Measurements from ENCODE around the gene ATP6V1A. TPM values are rescaled to one million over a fixed set of nuclear protein-coding genes. Genes with fewer than 3 reads are reported as not detected.

The ATP6V1A gene
- polyA plus RNA-seq, 1 experiment, result 83.0 TPM

- Histone ChIP-seq H3K4me3 (ENCODE audit: low read depth, low read length) (no peak overlapping the region), H3K9me3 (ENCODE audit: control insufficient read depth, insufficient read depth, low read length) (no peaks in the 10 kb centered on the region), H3K27ac (ENCODE audit: low read depth, low read length) (no peak overlapping the region), H3K27me3 (ENCODE audit: control insufficient read depth, insufficient read depth, low read length) (no peaks in the 10 kb centered on the region)
- TF ChIP-seq CTCF (IDR thresholded peaks at IDR 0.05; ENCODE audit: low read depth, low read length), result no peak
- ChIA-PET CTCF (interaction anchor here (0.9 kb wide), 1 partner anchor 39 kb away, joined by 3 read pairs; no protein-coding TSS in a partner anchor), POLR2A (interaction anchor here (1.2 to 1.8 kb wide), 3 partner anchors 10 to 285 kb away, joined by 4 to 13 read pairs (median 10); no protein-coding TSS in a partner anchor)
- DNase-seq (ENCODE audit: low read depth, low spot score), result peak; percentile 91
These were observed 36.6 kb downstream of the ATP6V1A start for GRCh38 chr3:113783463-113783862.

GRCh38 chr3:113783980-113784379, 37.1 kb downstream of the ATP6V1A start:
- POLR2A ChIA-PET, result interaction anchor here (1.2 to 1.8 kb wide), 3 partner anchors 11 to 285 kb away, joined by 4 to 13 read pairs (median 10); no protein-coding TSS in a partner anchor
- Histone ChIP-seq H3K27ac (ENCODE audit: low read depth, low read length) (peak overlapping the region; percentile 76), H3K27me3 (ENCODE audit: control insufficient read depth, insufficient read depth, low read length) (no peaks in the 10 kb centered on the region), H3K4me3 (ENCODE audit: low read depth, low read length) (no peak overlapping the region), H3K9me3 (ENCODE audit: control insufficient read depth, insufficient read depth, low read length) (no peaks in the 10 kb centered on the region)
- CTCF ChIA-PET, result interaction anchor here (0.9 kb wide), 1 partner anchor 39 kb away, joined by 3 read pairs; no protein-coding TSS in a partner anchor
- no peak for DNase-seq (ENCODE audit: low read depth, low spot score)
- TF ChIP-seq CTCF (IDR thresholded peaks at IDR 0.05; ENCODE audit: low read depth, low read length), result no peak

- Histone ChIP-seq H3K27me3 (ENCODE audit: control insufficient read depth, insufficient read depth, low read length) (no peaks in the 10 kb centered on the region), H3K4me3 (ENCODE audit: low read depth, low read length) (no peak overlapping the region), H3K9me3 (ENCODE audit: control insufficient read depth, insufficient read depth, low read length) (no peaks in the 10 kb centered on the region), H3K27ac (ENCODE audit: low read depth, low read length) (no peak overlapping the region)
- TF ChIP-seq CTCF (IDR thresholded peaks at IDR 0.05; ENCODE audit: low read depth, low read length), result no peak
- DNase-seq (ENCODE audit: low read depth, low spot score), result no peak
- CTCF ChIA-PET, result interaction anchor here (1.3 kb wide), 1 partner anchor 21 kb away, joined by 3 read pairs; no protein-coding TSS in a partner anchor
- POLR2A ChIA-PET, result interaction anchor here (0.9 to 1.7 kb wide), 2 partner anchors 18 to 46 kb away, joined by 4 read pairs; no protein-coding TSS in a partner anchor
These were observed 44.5 kb downstream of the ATP6V1A start for GRCh38 chr3:113791381-113791780.

GRCh38 chr3:113794526-113794925, 47.7 kb downstream of the ATP6V1A start:
- DNase-seq (ENCODE audit: low read depth, low spot score), result no peak
- CTCF ChIA-PET, result interaction anchor here (1.0 to 1.2 kb wide), 2 partner anchors 50 to 59 kb away, joined by 3 to 5 read pairs; no protein-coding TSS in a partner anchor
- POLR2A ChIA-PET, result no interaction called here
- Histone ChIP-seq H3K27ac (ENCODE audit: low read depth, low read length) (no peak overlapping the region), H3K27me3 (ENCODE audit: control insufficient read depth, insufficient read depth, low read length) (no peaks in the 10 kb centered on the region), H3K4me3 (ENCODE audit: low read depth, low read length) (no peak overlapping the region), H3K9me3 (ENCODE audit: control insufficient read depth, insufficient read depth, low read length) (no peaks in the 10 kb centered on the region)
- TF ChIP-seq CTCF (IDR thresholded peaks at IDR 0.05; ENCODE audit: low read depth, low read length), result no peak

- no peak overlapping the region for H3K27ac ChIP-seq (ENCODE audit: low read depth, low read length)
- H3K4me3 ChIP-seq (ENCODE audit: low read depth, low read length), result no peak overlapping the region
- no peak for TF ChIP-seq CTCF (IDR thresholded peaks at IDR 0.05; ENCODE audit: low read depth, low read length)
- ChIA-PET POLR2A (no interaction called here), CTCF (interaction anchor here (0.8 to 1.2 kb wide), 2 partner anchors 43 to 60 kb away, joined by 3 read pairs; partner anchors contain the start of gene GRAMD1C)
- H3K9me3 ChIP-seq (ENCODE audit: control insufficient read depth, insufficient read depth, low read length), result no peaks in the 10 kb centered on the region
- H3K27me3 ChIP-seq (ENCODE audit: control insufficient read depth, insufficient read depth, low read length), result no peaks in the 10 kb centered on the region
- no peak for DNase-seq (ENCODE audit: low read depth, low spot score)
These were observed 48.9 kb downstream of the ATP6V1A start for GRCh38 chr3:113795693-113796092.

Measured in AG04450 (cell line).